Fibroblast of villous mesenchyme (primary cell): ENCODE measurements around the gene MIR17HG. TPM values are rescaled to one million over a fixed set of nuclear protein-coding genes. Genes with fewer than 3 reads are reported as not detected.

Experiments used
- DNase-seq: peaks from one replicate; pipeline ENCODE4 v3.0.0-alpha.2; 2010; ENCODE audit warnings: low read depth
- H3K4me3 ChIP-seq: 2 replicates; pipeline ENCODE4 v1.5.1; 2011; ENCODE audit warnings: low read depth, mild to moderate bottlenecking, low read length
- total RNA-seq: library from RNA; depleted of rRNA; stranded (reverse); fragments of >200 nt; gene quantifications from 2 replicates; pipeline ENCODE4 v1.2.3, GENCODE V29; 2012
- TF ChIP-seq, protein P1 (sequence below): IDR thresholded peaks from 2 replicates; pipeline ENCODE4 v1.5.1; 2012; ENCODE audit warnings: low read depth, mild to moderate bottlenecking, low read length; ENCODE audit not compliant: insufficient read depth

Gene MIR17HG
- total RNA-seq, 1 donor: 3.9 TPM

DNA sequence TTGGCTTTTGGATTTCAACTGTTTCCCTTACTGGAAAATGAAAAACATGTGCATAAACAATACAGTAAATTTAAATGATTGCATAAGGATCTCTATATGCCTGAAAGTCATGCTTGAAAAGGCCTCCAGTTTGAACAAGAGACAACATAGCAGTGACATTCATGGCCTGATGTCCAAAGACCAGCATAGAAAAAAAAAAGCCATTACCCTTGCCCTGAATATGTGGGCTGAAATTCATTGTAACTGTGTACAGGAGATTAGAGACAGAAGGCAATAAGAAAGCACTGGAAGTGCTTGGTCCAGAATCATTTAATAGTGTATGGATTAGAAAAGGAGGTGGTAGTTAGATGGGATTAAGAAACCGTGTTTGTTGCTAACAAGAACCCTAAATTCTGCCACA lies 15.4 kb downstream of the MIR17HG start:
- DNase-seq: no peak
- no peak overlapping the region for H3K4me3 ChIP-seq
- TF ChIP-seq, protein P1, sequence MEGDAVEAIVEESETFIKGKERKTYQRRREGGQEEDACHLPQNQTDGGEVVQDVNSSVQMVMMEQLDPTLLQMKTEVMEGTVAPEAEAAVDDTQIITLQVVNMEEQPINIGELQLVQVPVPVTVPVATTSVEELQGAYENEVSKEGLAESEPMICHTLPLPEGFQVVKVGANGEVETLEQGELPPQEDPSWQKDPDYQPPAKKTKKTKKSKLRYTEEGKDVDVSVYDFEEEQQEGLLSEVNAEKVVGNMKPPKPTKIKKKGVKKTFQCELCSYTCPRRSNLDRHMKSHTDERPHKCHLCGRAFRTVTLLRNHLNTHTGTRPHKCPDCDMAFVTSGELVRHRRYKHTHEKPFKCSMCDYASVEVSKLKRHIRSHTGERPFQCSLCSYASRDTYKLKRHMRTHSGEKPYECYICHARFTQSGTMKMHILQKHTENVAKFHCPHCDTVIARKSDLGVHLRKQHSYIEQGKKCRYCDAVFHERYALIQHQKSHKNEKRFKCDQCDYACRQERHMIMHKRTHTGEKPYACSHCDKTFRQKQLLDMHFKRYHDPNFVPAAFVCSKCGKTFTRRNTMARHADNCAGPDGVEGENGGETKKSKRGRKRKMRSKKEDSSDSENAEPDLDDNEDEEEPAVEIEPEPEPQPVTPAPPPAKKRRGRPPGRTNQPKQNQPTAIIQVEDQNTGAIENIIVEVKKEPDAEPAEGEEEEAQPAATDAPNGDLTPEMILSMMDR: no peak

DNA sequence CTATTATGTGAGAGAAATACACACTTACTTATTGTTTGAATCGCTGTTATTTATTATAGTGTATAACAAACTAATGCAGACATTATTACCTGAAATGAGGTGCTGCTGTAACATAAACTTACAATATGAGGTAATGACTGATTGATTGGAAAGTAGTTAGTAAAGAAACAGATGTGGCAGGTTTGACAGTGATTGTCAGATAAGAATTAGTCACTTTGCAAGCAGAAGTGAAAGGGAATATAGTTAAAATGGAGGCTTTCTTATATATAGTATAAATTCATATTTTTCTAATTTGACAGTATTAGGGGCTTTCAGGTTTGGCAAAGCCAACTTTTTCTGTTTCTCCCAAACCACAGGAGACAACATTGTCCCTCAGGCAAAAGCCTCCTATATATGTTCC lies 20.6 kb downstream of the MIR17HG start:
- H3K4me3 ChIP-seq: no peak overlapping the region
- TF ChIP-seq, protein P1: no peak
- DNase-seq: no peak

DNA sequence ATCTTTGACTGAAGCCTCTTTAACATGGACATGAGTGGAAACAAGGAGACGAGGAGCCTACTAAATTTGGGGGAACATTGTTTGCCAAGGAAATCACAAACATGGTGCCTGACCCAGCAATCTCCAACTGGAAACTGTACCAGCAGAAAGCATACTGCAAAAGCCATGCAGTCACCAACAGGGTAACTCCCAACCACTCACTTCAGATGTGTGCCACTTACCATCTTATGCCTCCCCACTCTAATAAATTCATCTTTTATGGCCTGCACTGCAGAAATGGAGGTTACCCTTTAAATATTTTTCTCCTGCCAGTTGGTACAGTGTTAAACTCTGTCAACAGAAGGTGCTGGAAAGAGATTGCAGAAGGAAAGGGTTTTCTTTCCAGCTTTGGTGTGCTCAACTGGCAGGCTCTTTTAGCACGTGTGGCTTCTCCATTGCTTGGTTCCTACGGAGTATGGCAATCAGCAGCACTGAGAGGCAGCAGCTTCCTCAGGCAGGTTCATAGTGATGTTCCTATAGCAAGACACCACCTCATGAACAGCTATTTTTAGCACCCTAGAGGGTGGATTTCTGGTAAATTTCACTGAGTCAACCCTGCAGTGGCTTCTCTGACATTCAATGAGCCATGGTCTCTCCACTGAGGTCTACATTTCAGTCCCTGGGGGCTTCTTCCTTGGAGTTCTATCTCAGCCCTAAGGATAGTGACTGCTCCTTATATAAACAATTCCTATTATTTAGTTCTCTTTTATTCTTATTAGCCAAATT lies 21.4 kb downstream of the MIR17HG start:
- no peak overlapping the region for H3K4me3 ChIP-seq
- no peak for DNase-seq
- TF ChIP-seq, protein P1: no peak

DNA sequence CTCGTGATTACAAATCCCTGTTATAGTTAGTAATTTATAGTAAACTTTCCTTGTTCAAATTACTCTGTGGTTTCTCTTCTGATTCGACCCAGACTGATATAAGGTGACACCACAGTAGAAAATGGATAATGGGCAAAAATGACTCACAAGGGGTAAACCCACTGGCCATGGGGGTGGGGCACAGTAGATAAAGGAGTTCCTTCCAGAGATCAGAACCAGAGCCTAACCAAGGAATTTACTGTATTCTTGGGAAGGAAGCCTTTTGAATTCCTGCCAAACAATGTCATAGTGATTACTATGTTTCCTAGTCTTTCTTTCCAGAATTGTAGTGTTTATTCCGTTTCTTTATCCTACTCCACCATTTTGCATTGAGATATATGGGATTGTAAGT lies 21.9 kb downstream of the MIR17HG start:
- no peak overlapping the region for H3K4me3 ChIP-seq
- no peak for DNase-seq
- TF ChIP-seq, protein P1: no peak

DNA sequence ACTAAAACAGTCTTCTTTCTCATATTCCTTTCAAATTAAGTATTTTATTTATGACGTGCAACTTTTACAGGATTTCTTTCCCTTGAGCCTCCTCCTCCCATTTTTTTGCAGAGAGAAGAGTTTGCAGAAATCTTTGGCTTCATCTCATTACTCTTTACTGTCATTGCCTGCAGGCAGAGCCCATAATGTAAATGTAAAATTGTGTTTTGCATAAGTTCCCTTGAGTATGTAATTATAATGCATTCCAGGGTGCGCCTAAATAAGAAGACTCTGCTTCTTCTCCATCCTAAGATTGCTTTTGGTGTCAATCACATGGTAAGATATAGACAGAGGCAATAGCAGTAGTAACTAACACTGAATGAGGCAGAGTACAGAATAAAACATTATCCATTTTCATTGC lies 23.0 kb downstream of the MIR17HG start:
- H3K4me3 ChIP-seq: no peak overlapping the region
- TF ChIP-seq, protein P1: no peak
- DNase-seq: no peak

DNA sequence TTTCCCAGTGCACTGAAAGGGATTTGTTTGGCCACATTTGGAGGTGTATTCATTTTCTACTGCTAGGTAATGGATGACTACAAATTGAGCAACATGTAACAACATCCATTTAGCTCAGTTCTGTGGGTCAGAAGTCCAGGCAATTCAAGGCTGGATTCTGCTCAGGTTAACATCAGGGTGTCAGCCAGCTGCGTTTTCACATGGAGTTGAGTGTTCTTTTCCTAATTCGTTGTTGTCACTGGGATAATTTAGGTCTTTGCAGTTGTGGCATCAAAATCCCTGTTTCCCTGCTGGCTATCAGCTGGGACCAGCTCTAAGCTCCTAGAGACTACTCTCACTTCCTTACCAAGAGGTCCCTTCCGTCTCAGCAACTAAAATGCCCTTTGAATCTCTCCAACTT lies 25.4 kb downstream of the MIR17HG start:
- H3K4me3 ChIP-seq: no peak overlapping the region
- TF ChIP-seq, protein P1: no peak
- DNase-seq: no peak
